RWPE1 (cell line): ENCODE results near the gene IMMP2L.

Source experiments
- CTCF ChIA-PET: fragments of 350-600 bp; sonication (Branson Sonifier 250); formaldehyde crosslinking; extraction: SDS; loops from one replicate; lab custom pipeline; 2021; lab: Yijun Ruan, JAX
- POLR2A ChIA-PET: fragments of 400-600 bp; formaldehyde crosslinking; extraction: SDS; loops from one replicate; lab custom pipeline; 2020; ENCODE audit warnings: antibody characterized with exemption; ENCODE audit not compliant: low non-redundant PET; lab: Yijun Ruan, JAX
- DNase-seq: peaks from one replicate; pipeline ENCODE4 v3.0.0; 2012; ENCODE audit warnings: low spot score
- H3K27ac ChIP-seq: fragments of 450-650 bp; 2 replicates; pipeline ENCODE4 v1.5.1; 2017
- CTCF ChIP-seq: fragments of 450-650 bp; conservative IDR thresholded peaks from 2 replicates; pipeline ENCODE4 v1.5.1; 2017; ENCODE audit warnings: low read depth, mild to moderate bottlenecking

Gene IMMP2L

GRCh38 chr7:111067251-111067650 lies 495.0 kb downstream of the IMMP2L start:
- ChIA-PET POLR2A (no interaction called here), CTCF (interaction anchor here (0.5 kb wide), 1 partner anchor 30 kb away, joined by 3 read pairs; no protein-coding TSS in a partner anchor)
- no peak for DNase-seq
- H3K27ac ChIP-seq: no peak overlapping the region
- no peak for TF ChIP-seq CTCF

GRCh38 chr7:111063166-111063565 lies 499.1 kb downstream of the IMMP2L start:
- DNase-seq: no peak
- no peak for TF ChIP-seq CTCF
- CTCF ChIA-PET: no interaction called here
- POLR2A ChIA-PET: no interaction called here
- no peak overlapping the region for H3K27ac ChIP-seq

GRCh38 chr7:111059833-111060232 lies 502.5 kb downstream of the IMMP2L start:
- ChIA-PET POLR2A (no interaction called here), CTCF (no interaction called here)
- no peak overlapping the region for H3K27ac ChIP-seq
- no peak for DNase-seq
- TF ChIP-seq CTCF: no peak

DNA sequence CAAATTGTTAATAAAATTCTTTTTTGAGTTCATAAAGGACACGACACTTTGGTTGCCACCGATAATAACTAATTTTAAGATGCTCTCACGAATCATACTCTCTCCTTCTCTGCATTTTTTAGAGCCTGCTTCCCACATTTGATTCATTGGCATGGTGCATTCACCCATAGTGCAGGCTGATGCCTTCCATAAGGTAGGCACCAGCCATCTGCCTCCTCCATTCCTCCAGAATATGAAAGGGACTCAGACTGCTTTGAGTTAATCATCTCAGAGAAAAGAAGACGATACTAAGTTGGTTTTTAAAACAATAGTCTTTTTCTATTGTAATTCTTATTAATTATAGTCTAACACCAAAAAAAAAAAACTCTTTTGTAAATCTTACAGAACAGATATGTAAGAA lies 505.2 kb downstream of the IMMP2L start:
- TF ChIP-seq CTCF: no peak
- CTCF ChIA-PET: no interaction called here
- POLR2A ChIA-PET: no interaction called here
- DNase-seq: no peak
- H3K27ac ChIP-seq: no peak overlapping the region

DNA sequence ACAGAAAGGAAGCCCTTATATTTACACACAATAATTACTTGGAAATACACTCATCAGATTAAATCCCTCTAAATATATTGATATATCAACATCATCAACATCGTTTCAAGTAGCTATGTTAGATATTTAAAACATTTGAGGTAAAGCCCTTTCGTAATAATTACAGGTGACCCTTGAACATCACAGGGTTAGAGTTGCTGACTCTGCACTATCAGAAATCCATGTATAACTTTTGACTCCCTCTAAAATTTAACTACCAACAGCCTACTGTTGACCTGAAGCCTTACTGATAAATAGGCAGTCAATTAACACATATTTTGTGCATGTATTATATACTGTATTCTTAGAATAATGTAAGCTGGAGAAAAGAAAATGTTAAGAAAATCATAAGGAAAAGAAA lies 505.9 kb downstream of the IMMP2L start:
- ChIA-PET CTCF (no interaction called here), POLR2A (no interaction called here)
- DNase-seq: no peak
- no peak for TF ChIP-seq CTCF
- no peak overlapping the region for H3K27ac ChIP-seq

DNA sequence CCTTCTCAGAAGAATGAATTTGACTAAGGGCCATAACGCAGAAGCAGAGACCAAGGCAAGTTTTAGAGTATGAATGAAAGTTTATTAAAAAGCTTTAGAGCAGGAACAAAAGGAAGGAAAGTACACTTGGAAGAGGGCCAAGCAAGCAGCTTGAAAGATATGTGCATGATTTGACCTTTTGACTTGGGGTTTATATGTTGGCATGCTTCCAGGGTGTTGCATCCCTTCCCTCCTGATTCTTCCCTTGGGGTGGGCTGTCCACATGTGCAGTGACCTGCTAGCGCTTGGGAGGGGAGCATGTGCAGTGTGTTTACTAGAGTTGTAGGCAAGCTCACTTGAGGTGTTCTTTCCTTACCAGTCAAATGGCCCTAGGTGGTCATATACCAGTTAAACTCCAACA lies 509.3 kb downstream of the IMMP2L start:
- DNase-seq: no peak
- ChIA-PET POLR2A (no interaction called here), CTCF (no interaction called here)
- TF ChIP-seq CTCF: no peak
- H3K27ac ChIP-seq: no peak overlapping the region

DNA sequence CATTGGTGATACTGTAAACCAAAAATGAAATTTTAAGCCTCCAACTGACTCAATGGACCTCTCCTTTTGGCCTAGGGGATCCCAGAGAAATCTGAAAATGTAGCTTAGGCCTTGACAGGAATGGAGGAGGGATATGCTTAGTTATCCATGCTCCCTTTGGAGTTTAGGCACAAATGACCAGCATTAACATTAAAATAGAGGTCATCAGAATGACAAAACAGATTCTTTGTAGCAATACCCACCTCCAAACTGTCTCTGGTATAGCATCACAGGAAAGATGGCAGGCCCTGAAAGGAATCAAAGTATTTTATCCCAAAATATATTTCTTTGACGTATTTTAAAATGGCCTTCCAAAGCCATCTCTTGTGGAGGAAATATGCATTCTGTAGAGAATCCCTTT lies 510.5 kb downstream of the IMMP2L start:
- H3K27ac ChIP-seq: no peak overlapping the region
- ChIA-PET CTCF (no interaction called here), POLR2A (no interaction called here)
- no peak for TF ChIP-seq CTCF
- no peak for DNase-seq
